Cardiac muscle cell (in vitro differentiated cells and primary cell): ENCODE measurements around the gene LRIG1. TPM values are rescaled to one million over a fixed set of nuclear protein-coding genes. Genes with fewer than 3 reads are reported as not detected.

Experiments used
- DNase-seq, 2 donors: peaks; one replicate each; pipeline versions ENCODE4 v3.0.0 to v3.0.0-alpha.2; 2010 to 2017; ENCODE audit warnings: low read depth in 1 of 2, low spot score in 1 of 2
- H3K27ac ChIP-seq: fragments of 200-600 bp; sonication (generic); 2 replicates; pipeline ENCODE4 v1.5.1; 2016
- H3K27me3 ChIP-seq: fragments of 200-600 bp; sonication (generic); 2 replicates; pipeline ENCODE4 v1.6.0; 2016; ENCODE audit warnings: control low read depth
- H3K36me3 ChIP-seq: fragments of 200-600 bp; sonication (generic); 2 replicates; pipeline ENCODE4 v1.5.1; 2016; ENCODE audit warnings: control low read depth
- H3K4me1 ChIP-seq: fragments of 200-600 bp; sonication (generic); 2 replicates; pipeline ENCODE4 v1.8.1; 2017; ENCODE audit warnings: low read depth, mild to moderate bottlenecking, mixed run types
- H3K4me3 ChIP-seq: fragments of 200-600 bp; sonication (generic); 2 replicates; pipeline ENCODE4 v1.5.1; 2016; ENCODE audit warnings: mild to moderate bottlenecking
- H3K9me3 ChIP-seq: fragments of 200-600 bp; sonication (generic); 2 replicates; pipeline ENCODE4 v1.5.1; 2017; ENCODE audit warnings: low read depth, mild to moderate bottlenecking, control low read depth
- CTCF ChIP-seq: IDR thresholded peaks from 2 replicates; pipeline ENCODE4 v1.5.1; 2012; ENCODE audit warnings: low read depth, mild to moderate bottlenecking, low read length
- polyA plus RNA-seq: library from polyadenylated mRNA; unstranded; fragments of >200 nt; fragmentation: Nextera tagmentation; extraction: Ambion mirVana; gene quantifications from 2 replicates; pipeline ENCODE4 v1.2.1, GENCODE V29; 2016
- total RNA-seq: library from RNA; depleted of rRNA; stranded (reverse); fragments of >200 nt; gene quantifications from 2 replicates; pipeline ENCODE4 v1.2.3, GENCODE V29; 2016

The LRIG1 gene
- total and polyA plus RNA-seq, 2 experiments from 2014 or later: 27.8 to 51.1 TPM

DNA sequence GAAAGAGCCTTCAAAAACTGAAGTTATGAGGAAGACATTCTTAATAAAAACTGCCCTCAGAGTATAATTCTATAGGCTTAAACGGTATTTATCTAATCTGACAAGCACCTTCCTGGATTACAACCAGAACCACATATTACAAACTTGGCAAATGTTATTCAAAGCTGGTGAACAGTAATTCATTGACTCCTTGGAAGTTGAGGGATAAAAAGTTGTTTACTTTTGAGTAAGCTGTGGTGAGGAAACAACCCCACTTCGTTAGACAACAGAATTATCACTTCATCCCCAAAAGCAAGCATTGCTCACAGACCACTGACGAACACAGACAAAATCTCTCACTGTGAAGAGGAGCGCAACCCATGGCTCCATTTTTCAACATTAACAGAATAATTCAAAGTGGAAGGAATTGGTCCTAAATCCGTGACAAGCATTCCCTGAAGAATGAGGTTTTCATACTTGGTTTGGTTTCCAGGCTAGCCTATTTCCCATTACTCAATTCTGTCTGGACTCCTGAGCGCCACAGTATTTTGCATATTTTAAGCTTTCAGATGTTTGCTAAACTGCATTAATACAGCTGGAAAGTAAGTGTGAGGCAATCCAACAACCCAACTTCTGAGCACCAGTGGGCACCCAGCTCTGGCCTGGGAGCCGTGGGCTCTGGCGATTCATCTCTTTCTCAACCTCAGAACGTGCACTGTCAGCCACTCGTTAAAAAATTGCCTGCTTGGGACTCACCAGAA is 32.7 kb downstream of the LRIG1 start:
- DNase-seq: peak in 1 of 2 donors; percentile 63
- TF ChIP-seq CTCF: no peak
- Histone ChIP-seq H3K9me3 (no peaks in the 10 kb centered on the region), H3K27ac (no peak overlapping the region), H3K4me1 (peaks cover 3% of the 10 kb centered on the region), H3K36me3 (no peaks in the 10 kb centered on the region), H3K27me3 (no peaks in the 10 kb centered on the region), H3K4me3 (no peak overlapping the region)

- TF ChIP-seq CTCF: no peak
- Histone ChIP-seq H3K27ac (no peak overlapping the region), H3K27me3 (no peaks in the 10 kb centered on the region), H3K9me3 (no peaks in the 10 kb centered on the region), H3K4me1 (no peaks in the 10 kb centered on the region), H3K4me3 (no peak overlapping the region), H3K36me3 (no peaks in the 10 kb centered on the region)
- DNase-seq: no peak
These were observed 34.1 kb downstream of the LRIG1 start for GRCh38 chr3:66466606-66467270.

DNA sequence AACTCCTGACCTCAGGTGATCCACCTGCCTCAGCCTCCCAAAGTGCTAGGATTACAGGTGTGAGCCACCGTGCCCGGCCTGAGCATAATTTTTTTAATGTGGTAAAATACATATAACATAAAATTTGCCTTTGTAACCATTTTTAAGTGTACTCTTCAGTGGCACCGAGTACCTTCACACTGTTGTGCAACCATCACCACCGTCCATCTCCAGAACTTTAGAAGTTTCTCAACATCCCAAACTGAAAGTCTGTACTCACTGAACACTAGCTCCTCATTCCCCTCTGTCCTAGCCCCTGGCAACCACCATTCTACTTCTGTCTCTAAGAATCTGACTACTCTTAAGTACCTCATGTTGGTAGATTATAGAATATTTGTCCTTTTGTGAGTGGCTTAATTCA is 35.2 kb downstream of the LRIG1 start:
- DNase-seq: no peak
- H3K27ac ChIP-seq: no peak overlapping the region
- no peaks in the 10 kb centered on the region for H3K36me3 ChIP-seq
- no peak for TF ChIP-seq CTCF
- H3K27me3 ChIP-seq: no peaks in the 10 kb centered on the region
- H3K9me3 ChIP-seq: no peaks in the 10 kb centered on the region
- H3K4me3 ChIP-seq: no peak overlapping the region
- no peaks in the 10 kb centered on the region for H3K4me1 ChIP-seq

GRCh38 chr3:66465034-66465433 is 35.8 kb downstream of the LRIG1 start:
- H3K36me3 ChIP-seq: no peaks in the 10 kb centered on the region
- H3K27me3 ChIP-seq: no peaks in the 10 kb centered on the region
- H3K4me1 ChIP-seq: no peaks in the 10 kb centered on the region
- TF ChIP-seq CTCF: no peak
- no peaks in the 10 kb centered on the region for H3K9me3 ChIP-seq
- H3K4me3 ChIP-seq: no peak overlapping the region
- no peak overlapping the region for H3K27ac ChIP-seq
- DNase-seq: no peak

- no peaks in the 10 kb centered on the region for H3K9me3 ChIP-seq
- DNase-seq: peak in 1 of 2 donors; percentile 41
- no peak for TF ChIP-seq CTCF
- no peaks in the 10 kb centered on the region for H3K27me3 ChIP-seq
- H3K4me3 ChIP-seq: no peak overlapping the region
- no peak overlapping the region for H3K27ac ChIP-seq
- no peaks in the 10 kb centered on the region for H3K36me3 ChIP-seq
- H3K4me1 ChIP-seq: no peaks in the 10 kb centered on the region
These were observed 36.3 kb downstream of the LRIG1 start for GRCh38 chr3:66464512-66464894.
